ENCODE results near the gene ABI1. TPM values are rescaled to one million over a fixed set of nuclear protein-coding genes. Genes with fewer than 3 reads are reported as not detected.

ABI1 gene
- polyA plus RNA-seq, 2 of the 4 experiments (the other 2 are of a cell fraction), result 35.8 to 67.6 TPM

DNA sequence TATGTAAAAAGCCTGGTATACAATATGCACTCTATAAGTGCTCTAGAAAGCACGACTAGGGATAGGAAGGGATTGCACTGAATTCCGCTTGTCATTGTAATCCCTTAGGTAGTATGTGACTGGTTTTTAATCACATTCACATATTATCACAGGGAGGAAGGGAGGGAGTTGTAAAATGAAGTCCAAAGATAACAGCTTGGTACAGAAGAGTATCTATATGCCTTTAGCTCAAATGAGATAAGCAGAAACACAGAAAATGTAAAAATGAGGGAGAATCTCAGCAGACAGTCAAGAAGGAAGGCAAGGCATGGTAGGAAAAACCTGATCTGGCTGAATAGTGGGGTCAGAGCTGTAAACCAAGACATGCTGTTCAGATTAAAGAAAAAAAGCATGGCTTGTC, 63.4 kb downstream of the ABI1 start:
- Histone ChIP-seq H3K9me3 (peaks cover 13% of the 10 kb centered on the region; the same call in 1 of the 3 replicates), H3K4me1 (no peaks in the 10 kb centered on the region), H3K4me2 (no peak overlapping the region), H3K4me3 (no peak overlapping the region), H3K27ac (no peak overlapping the region)
- ChIA-PET CTCF (interaction anchor here (0.7 to 1.9 kb wide), 4 partner anchors 12 to 71 kb away, joined by 3 to 7 read pairs (median 4); no protein-coding TSS in a partner anchor), POLR2A (no interaction called here)
- no peak for FAIRE-seq
- 92% methylated on average over 2 of the region's 2 CpGs for WGBS (ENCODE audit: missing lambda C conversion rate)
- no peak for ATAC-seq
- TF ChIP-seq, protein P1, sequence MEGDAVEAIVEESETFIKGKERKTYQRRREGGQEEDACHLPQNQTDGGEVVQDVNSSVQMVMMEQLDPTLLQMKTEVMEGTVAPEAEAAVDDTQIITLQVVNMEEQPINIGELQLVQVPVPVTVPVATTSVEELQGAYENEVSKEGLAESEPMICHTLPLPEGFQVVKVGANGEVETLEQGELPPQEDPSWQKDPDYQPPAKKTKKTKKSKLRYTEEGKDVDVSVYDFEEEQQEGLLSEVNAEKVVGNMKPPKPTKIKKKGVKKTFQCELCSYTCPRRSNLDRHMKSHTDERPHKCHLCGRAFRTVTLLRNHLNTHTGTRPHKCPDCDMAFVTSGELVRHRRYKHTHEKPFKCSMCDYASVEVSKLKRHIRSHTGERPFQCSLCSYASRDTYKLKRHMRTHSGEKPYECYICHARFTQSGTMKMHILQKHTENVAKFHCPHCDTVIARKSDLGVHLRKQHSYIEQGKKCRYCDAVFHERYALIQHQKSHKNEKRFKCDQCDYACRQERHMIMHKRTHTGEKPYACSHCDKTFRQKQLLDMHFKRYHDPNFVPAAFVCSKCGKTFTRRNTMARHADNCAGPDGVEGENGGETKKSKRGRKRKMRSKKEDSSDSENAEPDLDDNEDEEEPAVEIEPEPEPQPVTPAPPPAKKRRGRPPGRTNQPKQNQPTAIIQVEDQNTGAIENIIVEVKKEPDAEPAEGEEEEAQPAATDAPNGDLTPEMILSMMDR (IDR thresholded peaks at IDR 0.05), result no peak
- TF ChIP-seq RCOR1 (IDR thresholded peaks at IDR 0.05; ENCODE audit: low read depth, low read length) (no peak), MAZ (IDR thresholded peaks at IDR 0.05; ENCODE audit: borderline replicate concordance, low read depth, low read length) (no peak), TP53 (CRISPR knock-in tag; IDR thresholded peaks at IDR 0.05) (no peak), ZNF302 (CRISPR knock-in tag; IDR thresholded peaks at IDR 0.05) (no peak), HOXA7 (CRISPR knock-in tag; IDR thresholded peaks at IDR 0.05) (no peak), POLR2AphosphoS2 (conservative IDR thresholded peaks at IDR 0.05; ENCODE audit: low read length) (no peak)
- TF ChIP-seq, protein P2, sequence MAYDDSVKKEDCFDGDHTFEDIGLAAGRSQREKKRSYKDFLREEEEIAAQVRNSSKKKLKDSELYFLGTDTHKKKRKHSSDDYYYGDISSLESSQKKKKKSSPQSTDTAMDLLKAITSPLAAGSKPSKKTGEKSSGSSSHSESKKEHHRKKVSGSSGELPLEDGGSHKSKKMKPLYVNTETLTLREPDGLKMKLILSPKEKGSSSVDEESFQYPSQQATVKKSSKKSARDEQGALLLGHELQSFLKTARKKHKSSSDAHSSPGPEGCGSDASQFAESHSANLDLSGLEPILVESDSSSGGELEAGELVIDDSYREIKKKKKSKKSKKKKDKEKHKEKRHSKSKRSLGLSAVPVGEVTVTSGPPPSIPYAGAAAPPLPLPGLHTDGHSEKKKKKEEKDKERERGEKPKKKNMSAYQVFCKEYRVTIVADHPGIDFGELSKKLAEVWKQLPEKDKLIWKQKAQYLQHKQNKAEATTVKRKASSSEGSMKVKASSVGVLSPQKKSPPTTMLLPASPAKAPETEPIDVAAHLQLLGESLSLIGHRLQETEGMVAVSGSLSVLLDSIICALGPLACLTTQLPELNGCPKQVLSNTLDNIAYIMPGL (CRISPR knock-in tag; IDR thresholded peaks at IDR 0.05; ENCODE audit: borderline replicate concordance), result no peak
- DNase-seq (ENCODE audit: low read depth in 1 of 2, low spot score in 1 of 2), result no peak

DNA sequence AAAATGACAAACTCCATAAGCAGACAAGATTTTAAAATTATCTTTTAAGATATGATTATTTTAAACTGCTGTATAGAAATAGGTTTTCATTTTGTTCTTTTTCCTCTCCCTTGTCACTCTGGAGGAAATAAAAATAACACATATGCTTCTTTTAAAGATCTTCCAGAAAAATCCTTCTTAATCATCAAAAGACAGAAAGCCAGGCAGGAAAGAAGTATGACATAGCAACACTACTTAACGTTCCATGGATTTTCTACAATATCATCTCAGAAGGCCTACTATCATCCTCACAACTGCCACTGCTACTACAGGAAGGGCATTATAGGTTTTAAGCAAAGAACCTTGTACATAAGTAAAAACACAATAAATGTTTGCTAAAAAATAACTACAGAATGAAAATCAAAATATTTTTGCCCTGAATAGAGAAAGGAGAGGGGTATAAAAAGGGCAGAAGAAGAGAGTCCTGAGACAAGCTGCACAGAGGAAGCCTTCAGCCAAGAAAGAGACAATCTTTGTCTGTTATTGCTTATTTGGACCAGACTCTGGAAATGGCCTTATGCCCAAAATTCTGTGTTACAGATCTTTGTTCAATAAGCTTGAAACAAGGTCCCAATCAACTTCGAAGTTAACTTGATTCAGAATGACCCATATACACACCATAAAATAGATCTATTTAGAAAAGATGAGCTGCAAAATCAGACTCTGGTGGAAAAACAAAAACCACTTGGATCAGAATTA, 67.8 kb downstream of the ABI1 start:
- no peak overlapping the region for H3K4me2 ChIP-seq
- CTCF ChIA-PET, result interaction anchor here (1.3 kb wide), 1 partner anchor 13 kb away, joined by 5 read pairs; no protein-coding TSS in a partner anchor
- H3K9me3 ChIP-seq, result peaks cover 13% of the 10 kb centered on the region; the same call in 1 of the 3 replicates
- DNase-seq (ENCODE audit: low read depth in 1 of 2, low spot score in 1 of 2), result no peak
- FAIRE-seq, result no peak
- TF ChIP-seq CEBPB (IDR thresholded peaks at IDR 0.05) (no peak), HDAC2 (IDR thresholded peaks at IDR 0.05) (no peak), CBX2 (IDR thresholded peaks at IDR 0.05; ENCODE audit: borderline replicate concordance, low read depth) (no peak), KDM5A (IDR thresholded peaks at IDR 0.05) (no peak), RCOR1 (IDR thresholded peaks at IDR 0.05; ENCODE audit: low read depth, low read length) (no peak), KDM1A (IDR thresholded peaks at IDR 0.05; ENCODE audit: low read depth) (no peak), EHF (CRISPR knock-in tag; IDR thresholded peaks at IDR 0.05) (no peak), HOXB5 (CRISPR knock-in tag; IDR thresholded peaks at IDR 0.05) (no peak), POLR2A (IDR thresholded peaks at IDR 0.05; ENCODE audit: low read length) (no peak)
- TF ChIP-seq, protein P3, sequence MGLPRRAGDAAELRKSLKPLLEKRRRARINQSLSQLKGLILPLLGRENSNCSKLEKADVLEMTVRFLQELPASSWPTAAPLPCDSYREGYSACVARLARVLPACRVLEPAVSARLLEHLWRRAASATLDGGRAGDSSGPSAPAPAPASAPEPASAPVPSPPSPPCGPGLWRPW (IDR thresholded peaks at IDR 0.05), result no peak
- TF ChIP-seq, protein P4, sequence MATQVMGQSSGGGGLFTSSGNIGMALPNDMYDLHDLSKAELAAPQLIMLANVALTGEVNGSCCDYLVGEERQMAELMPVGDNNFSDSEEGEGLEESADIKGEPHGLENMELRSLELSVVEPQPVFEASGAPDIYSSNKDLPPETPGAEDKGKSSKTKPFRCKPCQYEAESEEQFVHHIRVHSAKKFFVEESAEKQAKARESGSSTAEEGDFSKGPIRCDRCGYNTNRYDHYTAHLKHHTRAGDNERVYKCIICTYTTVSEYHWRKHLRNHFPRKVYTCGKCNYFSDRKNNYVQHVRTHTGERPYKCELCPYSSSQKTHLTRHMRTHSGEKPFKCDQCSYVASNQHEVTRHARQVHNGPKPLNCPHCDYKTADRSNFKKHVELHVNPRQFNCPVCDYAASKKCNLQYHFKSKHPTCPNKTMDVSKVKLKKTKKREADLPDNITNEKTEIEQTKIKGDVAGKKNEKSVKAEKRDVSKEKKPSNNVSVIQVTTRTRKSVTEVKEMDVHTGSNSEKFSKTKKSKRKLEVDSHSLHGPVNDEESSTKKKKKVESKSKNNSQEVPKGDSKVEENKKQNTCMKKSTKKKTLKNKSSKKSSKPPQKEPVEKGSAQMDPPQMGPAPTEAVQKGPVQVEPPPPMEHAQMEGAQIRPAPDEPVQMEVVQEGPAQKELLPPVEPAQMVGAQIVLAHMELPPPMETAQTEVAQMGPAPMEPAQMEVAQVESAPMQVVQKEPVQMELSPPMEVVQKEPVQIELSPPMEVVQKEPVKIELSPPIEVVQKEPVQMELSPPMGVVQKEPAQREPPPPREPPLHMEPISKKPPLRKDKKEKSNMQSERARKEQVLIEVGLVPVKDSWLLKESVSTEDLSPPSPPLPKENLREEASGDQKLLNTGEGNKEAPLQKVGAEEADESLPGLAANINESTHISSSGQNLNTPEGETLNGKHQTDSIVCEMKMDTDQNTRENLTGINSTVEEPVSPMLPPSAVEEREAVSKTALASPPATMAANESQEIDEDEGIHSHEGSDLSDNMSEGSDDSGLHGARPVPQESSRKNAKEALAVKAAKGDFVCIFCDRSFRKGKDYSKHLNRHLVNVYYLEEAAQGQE (IDR thresholded peaks at IDR 0.05), result no peak
- no peak overlapping the region for H3K27ac ChIP-seq
- ATAC-seq, result no peak
- H3K4me3 ChIP-seq, result no peak overlapping the region
- 0 out of 3 replicates have a peak, but pooled peaks cover 4% of the 10 kb centered on the region for H3K4me1 ChIP-seq
- POLR2A ChIA-PET, result no interaction called here
- WGBS (ENCODE audit: missing lambda C conversion rate), result 61% methylated on average over 2 of the region's 2 CpGs

All from A549 (cell line).